Measurements from ENCODE around the gene CHN1. TPM values are rescaled to one million over a fixed set of nuclear protein-coding genes. Genes with fewer than 3 reads are reported as not detected.
A peak's percentile ranks its signal among the peaks of the same experiment; 100 is the strongest.

Gene CHN1
- total RNA-seq, 1 experiment from 2014 or later = not detected

- no peak for DNase-seq (ENCODE audit: low spot score)
These were observed 174.6 kb downstream of the CHN1 start for GRCh38 chr2:174830561-174830960.

GRCh38 chr2:174829550-174829949 is 175.6 kb downstream of the CHN1 start:
- DNase-seq (ENCODE audit: low spot score) = no peak

GRCh38 chr2:174827371-174828369 is 177.5 kb downstream of the CHN1 start:
- peak; percentile 54 for DNase-seq (ENCODE audit: low spot score)

- no peak for DNase-seq (ENCODE audit: low spot score)
These were observed 179.1 kb downstream of the CHN1 start for GRCh38 chr2:174826051-174826450.

- no peak for DNase-seq (ENCODE audit: low spot score)
These were observed 181.1 kb downstream of the CHN1 start for GRCh38 chr2:174824068-174824467.

- DNase-seq (ENCODE audit: low spot score) = no peak
These were observed 183.6 kb downstream of the CHN1 start for GRCh38 chr2:174821628-174822027.

GRCh38 chr2:174820361-174820760 is 184.8 kb downstream of the CHN1 start:
- no peak for DNase-seq (ENCODE audit: low spot score)

- no peak for DNase-seq (ENCODE audit: low spot score)
These were observed 189.7 kb downstream of the CHN1 start for GRCh38 chr2:174815526-174815925.

- no peak for DNase-seq (ENCODE audit: low spot score)
These were observed 193.1 kb downstream of the CHN1 start for GRCh38 chr2:174812037-174812436.

GRCh38 chr2:174807931-174808330 is 197.2 kb downstream of the CHN1 start:
- DNase-seq (ENCODE audit: low spot score) = no peak

GRCh38 chr2:174805803-174806202 is 199.4 kb downstream of the CHN1 start:
- no peak for DNase-seq (ENCODE audit: low spot score)

GRCh38 chr2:174802459-174802858 is 202.7 kb downstream of the CHN1 start:
- no peak for DNase-seq (ENCODE audit: low spot score)

- DNase-seq (ENCODE audit: low spot score) = no peak
These were observed 204.6 kb downstream of the CHN1 start for GRCh38 chr2:174800436-174801205.

GRCh38 chr2:174798801-174799200 is 206.4 kb downstream of the CHN1 start:
- DNase-seq (ENCODE audit: low spot score) = no peak

- no peak for DNase-seq (ENCODE audit: low spot score)
These were observed 207.4 kb downstream of the CHN1 start for GRCh38 chr2:174797781-174798276.

- no peak for DNase-seq (ENCODE audit: low spot score)
These were observed 208.8 kb downstream of the CHN1 start for GRCh38 chr2:174796319-174796771.

GRCh38 chr2:174794851-174795374 is 210.3 kb downstream of the CHN1 start:
- no peak for DNase-seq (ENCODE audit: low spot score)

- no peak for DNase-seq (ENCODE audit: low spot score)
These were observed 212.7 kb downstream of the CHN1 start for GRCh38 chr2:174792309-174793025.

- no peak for DNase-seq (ENCODE audit: low spot score)
These were observed 213.4 kb downstream of the CHN1 start for GRCh38 chr2:174791746-174792280.

- DNase-seq (ENCODE audit: low spot score) = no peak
These were observed 214.2 kb downstream of the CHN1 start for GRCh38 chr2:174791020-174791419.

GRCh38 chr2:174789001-174789400 is 216.2 kb downstream of the CHN1 start:
- no peak for DNase-seq (ENCODE audit: low spot score)

Measured in HT-29 (cell line).